GM23338 (cell line): ENCODE data around the gene GDPD4. TPM values are rescaled to one million over a fixed set of nuclear protein-coding genes. Genes with fewer than 3 reads are reported as not detected.

Experiments used
- ATAC-seq: fragments of 200-7000 bp; cut with Tn5 transposase; 3 replicates; pipeline ENCODE4 v1.9.1; 2020
- DNase-seq: peaks from one replicate; pipeline ENCODE4 v3.0.0-alpha.2; 2015; ENCODE audit warnings: low spot score
- H2AFZ ChIP-seq: fragments of 200-600 bp; sonication (generic); 2 replicates; pipeline ENCODE4 v1.8.0; 2016; ENCODE audit warnings: antibody characterized with exemption, mild to moderate bottlenecking, moderate library complexity
- H3F3A ChIP-seq: fragments of 200-600 bp; sonication (generic); replicated peaks from 2 replicates; pipeline ENCODE4 v1.8.0; 2017; ENCODE audit warnings: antibody characterized with exemption, mixed run types, low read depth
- H3K27ac ChIP-seq: fragments of 200-600 bp; sonication (generic); 2 replicates; pipeline ENCODE4 v1.6.1; 2016; ENCODE audit warnings: low read depth
- H3K27me3 ChIP-seq: fragments of 200-600 bp; sonication (generic); 2 replicates; pipeline ENCODE4 v1.8.0; 2016; ENCODE audit warnings: mild to moderate bottlenecking, mixed run types, moderate library complexity; ENCODE audit not compliant: insufficient read depth
- H3K36me3 ChIP-seq: fragments of 200-600 bp; sonication (generic); 2 replicates; pipeline ENCODE4 v1.8.0; 2016; ENCODE audit warnings: mild to moderate bottlenecking; ENCODE audit not compliant: insufficient read depth
- H3K4me1 ChIP-seq: fragments of 200-600 bp; sonication (generic); 2 replicates; pipeline ENCODE4 v1.8.0; 2016; ENCODE audit warnings: mild to moderate bottlenecking, moderate library complexity; ENCODE audit not compliant: insufficient read depth
- H3K4me2 ChIP-seq: fragments of 200-600 bp; sonication (generic); 2 replicates; pipeline ENCODE4 v1.7.1; 2017; ENCODE audit warnings: mixed run types
- H3K4me3 ChIP-seq: fragments of 200-600 bp; sonication (generic); 2 replicates; pipeline ENCODE4 v1.6.1; 2016; ENCODE audit warnings: mixed run types
- H3K79me2 ChIP-seq: fragments of 200-600 bp; sonication (generic); replicated peaks from 2 replicates; pipeline ENCODE4 v1.8.0; 2017; ENCODE audit warnings: mild to moderate bottlenecking; ENCODE audit not compliant: insufficient read depth
- H3K9me2 ChIP-seq: fragments of 200-600 bp; sonication (generic); 2 replicates; pipeline ENCODE4 v1.8.0; 2017; ENCODE audit not compliant: insufficient read depth
- H4K20me1 ChIP-seq: fragments of 200-600 bp; sonication (generic); replicated peaks from 2 replicates; pipeline ENCODE4 v1.8.0; 2017; ENCODE audit warnings: mild to moderate bottlenecking; ENCODE audit not compliant: insufficient read depth
- H3K27ac Mint-ChIP-seq: 2 replicates; pipeline ENCODE4 v1.8.0; 2020; ENCODE audit warnings: inconsistent platforms, mild to moderate bottlenecking, moderate library complexity, mixed read lengths
- H3K27me3 Mint-ChIP-seq: 3 replicates; pipeline ENCODE4 v1.8.0; 2022; ENCODE audit warnings: low read depth, mild to moderate bottlenecking, moderate library complexity, mixed read lengths, inconsistent platforms; ENCODE audit not compliant: insufficient read depth, poor library complexity
- H3K36me3 Mint-ChIP-seq: 3 replicates; pipeline ENCODE4 v1.8.0; 2021; ENCODE audit warnings: low read depth, mild to moderate bottlenecking, inconsistent platforms, moderate library complexity, mixed read lengths
- H3K4me1 Mint-ChIP-seq: 3 replicates; pipeline ENCODE4 v1.8.0; 2020; ENCODE audit warnings: mild to moderate bottlenecking, inconsistent platforms, mixed read lengths
- H3K4me3 Mint-ChIP-seq: 3 replicates; pipeline ENCODE4 v1.8.0; 2021; ENCODE audit warnings: moderate library complexity, mild to moderate bottlenecking, inconsistent platforms, mixed read lengths
- H3K9me3 Mint-ChIP-seq: 3 replicates; pipeline ENCODE4 v1.8.0; 2020; ENCODE audit warnings: moderate library complexity, mild to moderate bottlenecking, inconsistent platforms, mixed read lengths
- CREB1 ChIP-seq: fragments of 250-450 bp; sonication (Bioruptor Pico); IDR thresholded peaks from 2 replicates; pipeline ENCODE4 v1.5.0; 2020; ENCODE audit warnings: low read depth, mild to moderate bottlenecking, moderate library complexity
- CTCF ChIP-seq, 2 experiments: fragments of 200-600 bp in 1 of 2; sonication (generic) in 1 of 2; conservative IDR thresholded peaks; 2 replicates each; pipeline versions ENCODE4 v1.5.1 to v1.6.1; 2016 to 2017; ENCODE audit warnings: antibody characterized with exemption in 2 of 2, low read depth in 2 of 2, mild to moderate bottlenecking in 2 of 2, moderate library complexity in 1 of 2
- ETS1 ChIP-seq: IDR thresholded peaks from 2 replicates; pipeline ENCODE4 v1.6.1; 2016; ENCODE audit warnings: antibody characterized with exemption
- EZH2 ChIP-seq: fragments of 200-600 bp; sonication (generic); IDR thresholded peaks from one replicate; pipeline ENCODE4 v1.8.0; 2017; ENCODE audit warnings: antibody characterized with exemption, mild to moderate bottlenecking, low read depth; ENCODE audit not compliant: unreplicated experiment
- EZH2phosphoT487 ChIP-seq: fragments of 200-600 bp; sonication (generic); IDR thresholded peaks from one replicate; pipeline ENCODE4 v1.8.1; 2018; ENCODE audit warnings: antibody characterized with exemption; ENCODE audit not compliant: unreplicated experiment
- JUNB ChIP-seq: IDR thresholded peaks from one replicate; pipeline ENCODE4 v1.6.1; 2016; ENCODE audit warnings: antibody characterized with exemption; ENCODE audit not compliant: unreplicated experiment
- NANOG ChIP-seq: IDR thresholded peaks from 2 replicates; pipeline ENCODE4 v1.6.1; 2016; ENCODE audit warnings: antibody characterized with exemption, borderline replicate concordance
- POLR2AphosphoS5 ChIP-seq: IDR thresholded peaks from 2 replicates; pipeline ENCODE4 v1.6.1; 2016; ENCODE audit warnings: antibody characterized with exemption, low read depth
- REST ChIP-seq: IDR thresholded peaks from one replicate; pipeline ENCODE4 v1.6.1; 2018; ENCODE audit warnings: antibody characterized with exemption; ENCODE audit not compliant: unreplicated experiment
- STAT1 ChIP-seq: IDR thresholded peaks from one replicate; pipeline ENCODE4 v1.6.1; 2016; ENCODE audit warnings: antibody characterized with exemption; ENCODE audit not compliant: unreplicated experiment
- ZNF114 ChIP-seq: fragments of 250-450 bp; sonication (Bioruptor Pico); IDR thresholded peaks from 2 replicates; pipeline ENCODE4 v1.5.0; 2020; ENCODE audit warnings: mild to moderate bottlenecking, moderate library complexity
- ZNF331 ChIP-seq: fragments of 250-450 bp; sonication (Bioruptor Pico); IDR thresholded peaks from 2 replicates; pipeline ENCODE4 v1.5.0; 2020; ENCODE audit warnings: low read depth, mild to moderate bottlenecking, moderate library complexity
- ZNF462 ChIP-seq: fragments of 250-450 bp; sonication (Bioruptor Pico); IDR thresholded peaks from 2 replicates; pipeline ENCODE4 v1.5.0; 2020; ENCODE audit warnings: mild to moderate bottlenecking, moderate library complexity
- polyA plus RNA-seq: library from polyadenylated mRNA; unstranded; fragments of >200 nt; fragmentation: Nextera tagmentation; extraction: Ambion mirVana; gene quantifications from 2 replicates; pipeline ENCODE4 v1.2.1, GENCODE V29; 2016
- total RNA-seq: library from RNA; depleted of rRNA; stranded (reverse); fragments of >200 nt; shearing (Covaris generic); gene quantifications from 2 replicates; pipeline ENCODE4 v1.2.3, GENCODE V29; 2014

Gene GDPD4
- total and polyA plus RNA-seq, 2 experiments from 2014 or later, result not detected

GRCh38 chr11:77211594-77212251, 89.8 kb downstream of the GDPD4 start:
- no peaks in the 10 kb centered on the region for H3K79me2 ChIP-seq
- H3K27ac ChIP-seq, result no peak overlapping the region
- no peaks in the 10 kb centered on the region for H3K4me1 ChIP-seq
- Mint-ChIP-seq H3K4me1 (no peaks in the 10 kb centered on the region), H3K27me3 (peaks cover 7% of the 10 kb centered on the region), H3K36me3 (no peaks in the 10 kb centered on the region; the same call in 2 of the 3 replicates), H3K4me3 (no peak overlapping the region), H3K27ac (no peak overlapping the region), H3K9me3 (no peaks in the 10 kb centered on the region; the same call in 1 of the 3 replicates)
- H2AFZ ChIP-seq, result no peak overlapping the region
- H3K9me2 ChIP-seq, result no peaks in the 10 kb centered on the region
- no peaks in the 10 kb centered on the region for H3K36me3 ChIP-seq
- no peaks in the 10 kb centered on the region for H4K20me1 ChIP-seq
- no peak overlapping the region for H3K4me2 ChIP-seq
- TF ChIP-seq STAT1 (no peak), EZH2phosphoT487 (no peak), ZNF462 (CRISPR knock-in tag) (no peak), REST (no peak), ZNF114 (no peak), CTCF (conservative IDR thresholded peaks at IDR 0.05; ENCODE audit: low read depth in 2 of 2) (no peak), EZH2 (no peak), NANOG (no peak), ETS1 (no peak), POLR2AphosphoS5 (no peak), CREB1 (CRISPR knock-in tag) (no peak), ZNF331 (CRISPR knock-in tag) (no peak), JUNB (no peak)
- H3K4me3 ChIP-seq, result no peak overlapping the region
- H3F3A ChIP-seq, result no peaks in the 10 kb centered on the region
- no peaks in the 10 kb centered on the region for H3K27me3 ChIP-seq
- DNase-seq (no peak), ATAC-seq (no peak)
